Raji (cell line): ENCODE results near the gene CLCN6.

ENCODE experiments used
- POLR2A ChIP-seq: IDR thresholded peaks from 2 replicates; pipeline ENCODE4 v1.6.1; 2011; ENCODE audit warnings: low read depth, low read length, control low read depth; ENCODE audit not compliant: insufficient read depth

Gene CLCN6, protein sequence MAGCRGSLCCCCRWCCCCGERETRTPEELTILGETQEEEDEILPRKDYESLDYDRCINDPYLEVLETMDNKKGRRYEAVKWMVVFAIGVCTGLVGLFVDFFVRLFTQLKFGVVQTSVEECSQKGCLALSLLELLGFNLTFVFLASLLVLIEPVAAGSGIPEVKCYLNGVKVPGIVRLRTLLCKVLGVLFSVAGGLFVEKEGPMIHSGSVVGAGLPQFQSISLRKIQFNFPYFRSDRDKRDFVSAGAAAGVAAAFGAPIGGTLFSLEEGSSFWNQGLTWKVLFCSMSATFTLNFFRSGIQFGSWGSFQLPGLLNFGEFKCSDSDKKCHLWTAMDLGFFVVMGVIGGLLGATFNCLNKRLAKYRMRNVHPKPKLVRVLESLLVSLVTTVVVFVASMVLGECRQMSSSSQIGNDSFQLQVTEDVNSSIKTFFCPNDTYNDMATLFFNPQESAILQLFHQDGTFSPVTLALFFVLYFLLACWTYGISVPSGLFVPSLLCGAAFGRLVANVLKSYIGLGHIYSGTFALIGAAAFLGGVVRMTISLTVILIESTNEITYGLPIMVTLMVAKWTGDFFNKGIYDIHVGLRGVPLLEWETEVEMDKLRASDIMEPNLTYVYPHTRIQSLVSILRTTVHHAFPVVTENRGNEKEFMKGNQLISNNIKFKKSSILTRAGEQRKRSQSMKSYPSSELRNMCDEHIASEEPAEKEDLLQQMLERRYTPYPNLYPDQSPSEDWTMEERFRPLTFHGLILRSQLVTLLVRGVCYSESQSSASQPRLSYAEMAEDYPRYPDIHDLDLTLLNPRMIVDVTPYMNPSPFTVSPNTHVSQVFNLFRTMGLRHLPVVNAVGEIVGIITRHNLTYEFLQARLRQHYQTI

DNA sequence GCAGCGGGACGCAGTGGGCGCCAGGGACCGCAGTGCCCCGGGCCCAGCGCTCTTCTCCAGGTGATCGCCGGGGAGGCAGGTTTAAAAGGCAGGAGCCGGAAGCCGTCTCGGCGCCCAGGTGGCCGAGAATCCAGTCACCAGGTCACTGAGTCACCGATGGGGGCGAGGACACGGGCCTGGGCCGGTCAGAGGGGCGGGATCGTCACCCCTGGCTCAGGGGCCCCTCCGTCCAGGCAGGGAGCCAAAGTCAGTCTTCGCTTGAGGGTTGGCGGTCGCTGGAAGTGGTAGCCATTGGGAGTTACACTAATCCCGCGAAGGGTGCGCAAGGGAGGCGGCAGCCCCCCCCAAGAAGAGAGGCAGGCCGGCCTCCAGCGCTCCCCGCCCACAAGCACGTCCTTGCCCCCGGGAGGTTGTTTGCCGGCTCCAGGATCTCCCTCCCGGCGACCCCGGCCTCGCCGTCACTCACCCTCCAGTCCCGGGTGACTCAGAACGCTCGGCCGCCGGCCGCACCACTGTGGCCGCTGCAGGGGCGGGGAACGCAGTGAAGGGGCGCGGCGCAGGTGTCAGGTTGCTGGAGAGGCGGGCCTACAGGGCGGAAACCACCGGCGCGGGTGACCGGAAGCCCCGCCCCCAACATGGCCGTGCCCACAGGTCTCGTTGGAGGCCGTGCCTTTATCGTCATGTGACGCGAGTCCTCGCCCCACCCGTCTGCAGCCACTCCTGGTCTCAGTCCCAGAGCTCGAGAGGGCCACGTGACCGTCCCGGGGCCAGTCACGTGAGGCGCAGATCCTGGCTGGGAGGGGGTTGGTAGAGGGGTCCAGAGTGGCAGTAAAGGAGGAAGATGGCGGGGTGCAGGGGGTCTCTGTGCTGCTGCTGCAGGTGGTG is at the start of gene CLCN6, which contains the start of gene MTHFR:
TSS of gene CLCN6 (plus strand) at position 770 of the 885 bp plus-strand sequence. CDS start at position 842, 72 bp downstream.
TSS of gene MTHFR (minus strand) at position 543 of the 885 bp plus-strand sequence. CDS start 2,848 bp downstream, outside the sequence.
- peak; percentile 76 for TF ChIP-seq POLR2A

DNA sequence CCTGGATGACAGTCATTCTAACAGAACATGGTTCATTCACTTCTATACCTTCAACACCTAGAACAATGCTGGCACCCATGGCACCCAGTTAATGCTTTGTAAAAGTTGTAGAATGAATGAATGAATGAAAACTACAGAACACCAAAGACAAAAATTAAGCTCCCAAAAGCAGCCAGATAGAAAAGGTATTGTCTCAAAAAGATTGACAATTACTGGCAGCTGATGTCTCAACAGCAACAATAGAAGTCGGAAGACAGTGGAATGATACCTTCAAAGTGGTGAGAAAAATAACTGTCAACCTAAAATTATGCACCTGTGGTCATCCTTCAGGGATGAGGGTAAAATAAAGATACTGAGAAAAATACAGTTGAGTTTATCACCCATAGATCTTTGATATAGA is 48.9 kb upstream of the CLCN6 start:
- no peak for TF ChIP-seq POLR2A

DNA sequence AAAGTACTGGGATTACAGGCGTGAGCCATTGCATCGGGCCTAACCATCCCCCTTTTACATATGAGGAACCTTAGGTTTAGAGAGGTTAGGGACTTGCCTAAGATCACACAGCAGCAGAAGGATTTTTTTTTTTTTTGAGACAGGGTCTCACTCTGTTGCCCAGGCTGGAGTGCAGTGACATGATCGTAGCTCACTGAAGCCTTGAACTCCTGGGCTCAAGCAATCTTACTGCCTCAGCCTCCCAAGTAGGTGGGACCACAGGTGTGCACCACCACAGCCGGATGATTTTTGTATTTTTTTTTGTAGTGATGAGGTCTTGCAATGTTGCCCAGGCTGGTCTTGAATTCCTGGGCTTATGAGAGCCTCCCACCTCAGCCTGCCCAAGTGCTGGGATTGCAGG is 46.2 kb upstream of the CLCN6 start:
- no peak for TF ChIP-seq POLR2A

DNA sequence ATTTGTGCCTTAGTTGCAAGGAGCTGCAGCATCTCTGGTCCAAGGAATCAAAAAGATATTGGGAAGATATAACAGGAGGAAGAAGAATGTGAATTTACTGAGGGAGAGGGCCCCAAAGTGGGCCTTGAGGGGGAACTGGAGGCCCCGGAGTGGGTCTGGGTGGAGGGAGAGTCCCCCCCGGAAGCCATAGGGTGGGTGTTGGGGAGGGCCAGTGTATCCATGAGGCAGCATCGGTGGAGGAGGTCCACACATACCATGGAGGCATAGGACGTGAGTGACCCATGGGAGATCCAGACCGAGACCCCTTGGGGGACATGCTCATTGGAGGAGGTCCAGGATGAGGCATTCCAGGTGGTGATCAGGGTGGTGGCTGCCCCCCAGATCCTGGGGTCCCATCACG is 44.7 kb upstream of the CLCN6 start:
- no peak for TF ChIP-seq POLR2A

DNA sequence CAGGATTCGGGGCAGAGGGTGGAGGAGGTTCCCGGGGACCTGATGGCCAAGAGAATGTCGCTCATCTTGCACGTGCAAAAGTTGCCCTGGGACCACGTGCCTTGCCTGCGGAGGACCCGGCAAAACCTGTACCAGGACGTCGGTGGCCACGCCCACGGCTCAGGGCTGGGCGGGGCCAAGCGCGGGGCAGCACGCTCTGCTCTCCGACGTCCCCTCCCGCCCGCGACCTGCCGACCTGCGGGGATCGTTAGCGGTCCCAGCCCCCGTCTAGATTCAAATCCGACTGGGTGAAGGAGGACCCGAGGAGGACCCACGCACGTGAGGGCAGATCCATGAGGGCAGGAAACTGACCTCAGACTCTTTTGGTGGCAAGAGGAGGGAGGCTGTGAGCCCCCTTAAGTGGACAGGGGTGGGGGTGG is 44.0 kb upstream of the CLCN6 start, which contains the start of gene C1orf167:
TSS of gene C1orf167 (plus strand) at position 206 of the 419 bp plus-strand sequence. CDS start 2,208 bp downstream, outside the sequence.
- no peak for TF ChIP-seq POLR2A

DNA sequence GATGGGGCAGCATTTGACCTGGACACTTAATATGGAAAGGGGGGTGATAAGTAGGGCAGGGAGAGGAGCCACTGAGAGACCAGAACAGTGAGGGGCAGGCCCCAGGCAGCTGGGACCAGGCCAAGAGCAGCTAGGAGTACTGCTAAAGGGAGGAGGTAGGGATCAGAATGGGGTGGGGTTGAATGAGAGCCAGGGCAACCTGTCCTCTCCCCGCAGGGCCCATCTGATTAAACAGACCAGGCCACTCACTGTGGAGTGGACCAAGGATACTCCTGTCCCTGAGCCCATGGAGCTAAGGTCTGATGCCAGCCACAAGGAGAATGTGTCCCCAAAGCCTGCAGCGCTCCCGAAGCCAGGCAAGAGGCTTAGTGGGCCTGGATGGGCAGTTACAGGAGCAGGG is 41.9 kb upstream of the CLCN6 start:
- TF ChIP-seq POLR2A, result no peak

DNA sequence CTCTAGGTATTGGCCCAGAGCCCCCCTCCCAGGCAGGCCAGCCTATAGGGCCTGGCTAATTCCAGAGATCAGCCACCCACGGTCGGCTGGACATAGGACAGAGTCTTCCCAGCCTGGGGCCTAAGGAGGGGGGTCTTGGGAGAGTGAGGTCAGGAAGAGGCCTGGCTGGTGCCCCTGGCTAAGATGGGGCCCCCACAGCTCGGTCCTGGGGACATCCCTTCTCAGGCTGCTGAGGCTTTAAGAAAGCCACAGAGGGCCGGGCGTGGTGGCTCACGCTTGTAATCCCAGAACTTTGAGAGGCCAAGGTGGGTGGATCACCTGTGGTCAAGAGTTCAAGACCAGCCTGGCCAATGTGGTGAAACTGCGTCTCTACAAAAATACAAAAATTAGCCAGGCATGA is 41.5 kb upstream of the CLCN6 start:
- TF ChIP-seq POLR2A, result no peak

DNA sequence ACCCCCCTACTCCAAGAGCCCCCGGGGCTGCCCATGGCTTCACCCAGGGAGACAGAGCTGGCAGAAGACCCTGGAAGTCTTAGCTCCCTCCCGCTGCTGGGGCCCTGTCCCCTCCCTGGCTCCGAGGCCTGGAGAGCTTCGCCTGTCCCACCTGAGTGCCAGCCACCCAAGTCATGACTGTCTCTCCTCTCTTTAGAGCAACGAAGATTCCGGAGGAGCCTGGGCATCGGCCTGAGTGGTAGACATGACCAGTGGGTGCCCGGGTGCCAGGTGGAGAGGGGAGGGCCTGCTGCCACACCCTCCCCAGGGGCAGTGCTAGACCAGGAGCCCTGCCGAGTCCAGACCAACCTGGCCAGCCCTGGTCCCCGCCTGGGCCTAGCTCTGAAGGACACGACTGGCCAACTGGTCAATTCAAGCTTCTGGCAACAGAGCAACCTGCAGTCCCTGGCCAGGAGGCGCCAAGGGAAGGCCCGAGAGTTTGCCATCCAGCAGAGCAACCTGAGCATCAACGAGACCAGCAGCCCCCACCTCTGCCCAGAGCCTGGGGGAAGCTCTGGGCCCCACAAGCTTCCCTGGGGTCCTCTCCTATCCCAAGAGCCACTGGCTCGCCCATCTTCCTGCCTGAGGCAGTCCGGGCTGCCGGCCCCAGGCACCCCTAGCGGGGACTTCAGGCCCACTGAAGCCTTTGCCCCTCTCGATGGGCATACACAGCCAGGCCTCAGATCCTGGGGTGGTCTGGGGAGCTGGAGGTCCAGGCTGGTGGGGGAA is 40.1 kb upstream of the CLCN6 start:
- TF ChIP-seq POLR2A, result no peak

DNA sequence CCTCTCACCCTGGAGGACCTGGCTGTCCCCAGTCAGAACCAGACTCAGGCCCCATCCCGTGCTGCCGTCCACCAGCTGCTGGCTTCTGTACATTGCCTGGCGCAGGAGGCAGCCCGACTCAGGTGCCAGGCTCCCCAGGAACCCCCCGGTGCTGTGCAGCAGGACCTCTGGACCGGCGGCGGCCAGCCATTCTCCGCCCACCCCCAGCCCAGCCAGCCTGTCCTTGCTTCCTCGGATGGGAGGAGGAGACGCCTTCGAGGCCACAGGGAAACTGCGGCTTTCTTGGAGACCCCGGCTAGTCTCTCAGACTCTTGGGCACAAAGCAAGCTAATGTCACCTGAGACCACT is 39.6 kb upstream of the CLCN6 start:
- no peak for TF ChIP-seq POLR2A

DNA sequence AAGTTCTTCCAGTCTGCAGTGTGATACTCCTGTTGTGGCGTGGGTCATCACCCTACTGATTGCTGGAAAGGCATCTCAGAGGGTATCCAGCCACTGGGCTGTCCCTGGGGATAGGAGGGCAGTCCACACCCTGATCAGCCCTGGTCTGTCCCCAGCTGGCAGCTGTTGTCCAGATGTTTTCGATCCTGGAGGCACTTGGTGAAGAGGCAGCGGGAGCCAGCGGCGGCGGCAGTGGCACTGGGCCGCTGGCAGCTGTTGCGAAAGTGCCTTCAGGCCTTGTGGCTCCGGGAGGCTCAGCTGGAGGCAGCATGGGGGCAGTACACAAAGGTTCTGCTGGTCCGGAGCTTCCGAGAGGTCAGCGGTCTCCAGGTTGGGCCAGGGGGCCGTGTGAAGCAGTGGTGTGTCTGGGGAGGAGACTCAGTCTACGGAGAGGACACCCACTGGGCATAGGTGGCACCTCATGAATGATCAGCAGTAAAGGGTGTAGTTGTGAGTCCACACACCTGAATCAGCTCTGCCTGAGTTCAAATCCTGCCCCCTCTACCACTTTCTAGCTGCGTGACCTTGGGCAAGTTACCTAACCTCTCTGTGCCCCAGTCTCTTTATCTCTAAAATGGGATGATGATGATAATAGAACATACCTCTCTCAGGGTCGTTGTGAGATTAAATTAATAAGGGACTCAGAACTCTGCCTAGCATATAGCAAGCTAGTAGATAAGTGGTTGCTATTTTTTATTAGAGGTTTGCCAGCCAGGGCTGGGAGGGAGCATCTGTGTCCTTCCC is 37.9 kb upstream of the CLCN6 start:
- no peak for TF ChIP-seq POLR2A

DNA sequence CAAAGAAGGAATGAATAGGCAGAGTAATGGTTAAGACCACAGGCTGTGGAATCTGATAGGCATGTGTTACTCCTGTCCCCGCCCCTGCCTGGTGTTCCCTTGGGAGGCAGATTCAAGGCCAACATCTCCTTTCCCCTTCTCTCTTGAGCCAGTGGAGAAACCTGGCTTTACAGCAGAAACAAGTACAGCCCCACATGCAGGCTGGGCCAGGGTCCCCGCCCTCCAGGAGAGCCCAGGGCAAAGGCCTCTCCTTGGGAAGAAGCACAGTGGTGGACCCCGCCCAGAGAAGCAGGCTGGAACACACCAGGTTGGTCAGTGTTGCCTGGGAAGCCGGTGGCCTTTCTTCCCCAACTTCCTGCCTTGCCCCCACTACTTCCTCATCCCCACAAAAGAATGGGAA is 37.2 kb upstream of the CLCN6 start:
- no peak for TF ChIP-seq POLR2A

DNA sequence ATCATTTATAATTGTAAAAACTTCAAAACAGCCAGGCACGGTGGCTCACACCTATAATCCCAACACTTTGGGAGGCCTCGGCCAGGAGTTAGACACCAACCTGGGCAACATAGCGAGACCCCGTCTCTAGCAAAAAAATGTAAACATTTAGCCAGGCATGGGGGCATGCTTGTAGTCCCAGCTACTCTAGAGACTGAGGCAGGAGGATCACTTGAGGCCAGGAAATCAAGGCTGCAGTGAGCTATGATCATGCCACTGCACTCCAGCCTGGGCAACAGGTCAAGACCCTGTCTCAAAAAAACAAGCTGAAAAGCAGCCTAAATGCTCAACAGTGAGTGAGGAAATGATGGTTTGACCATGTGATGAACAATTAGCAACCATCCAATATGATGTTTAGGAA is 36.7 kb upstream of the CLCN6 start:
- TF ChIP-seq POLR2A, result no peak

DNA sequence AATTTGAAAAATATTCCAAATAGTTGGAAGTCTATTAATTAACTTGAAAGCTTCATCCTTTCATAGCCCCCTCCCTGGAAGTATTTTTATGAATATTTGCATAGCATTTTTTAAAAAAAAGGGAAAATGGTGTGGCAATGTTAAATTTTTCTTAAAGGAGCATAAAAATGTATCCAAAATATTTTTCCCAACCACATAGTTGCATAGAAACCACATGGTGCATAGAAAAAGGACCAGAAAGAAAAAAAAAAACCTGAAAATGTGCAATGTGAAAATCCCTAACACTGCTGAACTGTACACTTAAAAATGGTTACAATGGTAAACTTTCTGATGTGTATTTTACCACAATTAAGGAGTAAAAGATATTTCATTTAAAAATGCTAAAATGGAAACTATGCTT is 36.0 kb upstream of the CLCN6 start:
- TF ChIP-seq POLR2A, result no peak
